CD14-positive monocyte (primary cell): ENCODE results near the gene ALDH1L2. TPM values are rescaled to one million over a fixed set of nuclear protein-coding genes. Genes with fewer than 3 reads are reported as not detected.

Experiments used
- DNase-seq, 3 donors: peaks; one replicate each; pipeline ENCODE4 v3.0.0-alpha.2; 2011 to 2022
- H2AFZ ChIP-seq: 2 replicates; pipeline ENCODE4 v1.6.0; 2012; ENCODE audit warnings: mild to moderate bottlenecking, low read depth, low read length, inconsistent platforms; ENCODE audit not compliant: insufficient read depth, poor library complexity, severe bottlenecking
- H3K27ac ChIP-seq, 2 donors: 1 replicate in 1 of 2; 2 replicates in 1 of 2; pipeline ENCODE4 v1.5.1; 2012 to 2013; ENCODE audit warnings: low read length in 2 of 2, control low read depth in 1 of 2, inconsistent platforms in 1 of 2, low read depth in 1 of 2, mild to moderate bottlenecking in 1 of 2
- H3K27me3 ChIP-seq, 2 donors: one replicate each; pipeline versions ENCODE4 v1.6.0 to v1.6.1; 2011 to 2013; ENCODE audit warnings: low read length in 2 of 2; ENCODE audit not compliant: control insufficient read depth in 2 of 2, insufficient read depth in 2 of 2
- H3K36me3 ChIP-seq, 2 donors: replicated peaks in 1 of 2; 1 replicate in 1 of 2; 2 replicates in 1 of 2; pipeline versions ENCODE4 v1.5.1 to v1.6.1; 2012 to 2013; ENCODE audit warnings: low read length in 2 of 2, control low read depth in 1 of 2, inconsistent platforms in 1 of 2, mild to moderate bottlenecking in 1 of 2; ENCODE audit not compliant: insufficient read depth in 2 of 2, control insufficient read depth in 1 of 2
- H3K4me1 ChIP-seq, 2 donors: 1 replicate in 1 of 2; 2 replicates in 1 of 2; pipeline versions ENCODE4 v1.5.1 to v1.6.1; 2012 to 2013; ENCODE audit warnings: low read length in 2 of 2, control low read depth in 1 of 2, inconsistent platforms in 1 of 2, mild to moderate bottlenecking in 1 of 2, moderate library complexity in 1 of 2; ENCODE audit not compliant: insufficient read depth in 2 of 2, control insufficient read depth in 1 of 2
- H3K4me2 ChIP-seq: replicated peaks from 2 replicates; pipeline ENCODE3; 2012; ENCODE audit warnings: low read length, moderate library complexity, mild to moderate bottlenecking; ENCODE audit not compliant: poor library complexity, severe bottlenecking; ENCODE audit errors: extremely low read depth
- H3K4me3 ChIP-seq, 3 experiments: fragments of 200-600 bp in 1 of 3; sonication (generic) in 1 of 3; replicated peaks in 1 of 3; 1 replicate in 2 of 3; 2 replicates in 1 of 3; pipeline ENCODE4 v1.5.1; 2011 to 2013; ENCODE audit warnings: low read length in 3 of 3, mild to moderate bottlenecking in 3 of 3, control low read depth in 2 of 3, low read depth in 2 of 3, inconsistent platforms in 1 of 3, moderate library complexity in 1 of 3
- H3K79me2 ChIP-seq: 2 replicates; pipeline ENCODE4 v1.6.0; 2012; ENCODE audit warnings: mild to moderate bottlenecking, control low read depth, inconsistent platforms, low read length, moderate library complexity; ENCODE audit not compliant: insufficient read depth
- H3K9ac ChIP-seq: 2 replicates; pipeline ENCODE4 v1.6.0; 2017; ENCODE audit warnings: low read length, mild to moderate bottlenecking; ENCODE audit not compliant: insufficient read depth, poor library complexity, severe bottlenecking
- H3K9me3 ChIP-seq, 2 donors: replicated peaks in 1 of 2; 1 replicate in 1 of 2; 2 replicates in 1 of 2; pipeline versions ENCODE4 v1.5.1 to v1.6.1; 2012 to 2013; ENCODE audit warnings: low read length in 2 of 2, control low read depth in 1 of 2; ENCODE audit not compliant: control insufficient read depth in 1 of 2, insufficient read depth in 1 of 2
- H4K20me1 ChIP-seq: 2 replicates; pipeline ENCODE4 v1.6.0; 2012; ENCODE audit warnings: mild to moderate bottlenecking, low read length, control low read depth, moderate library complexity; ENCODE audit not compliant: insufficient read depth
- H3K27ac Mint-ChIP-seq, 7 donors: one replicate each; pipeline ENCODE4 v1.8.0; 2020; ENCODE audit warnings: mild to moderate bottlenecking in 7 of 7, mixed read lengths in 7 of 7, moderate library complexity in 6 of 7, inconsistent platforms in 2 of 7
- H3K27me3 Mint-ChIP-seq, 3 donors: one replicate each; pipeline ENCODE4 v1.8.0; 2021 to 2022; ENCODE audit warnings: low read depth in 3 of 3, mild to moderate bottlenecking in 3 of 3, mixed read lengths in 3 of 3, moderate library complexity in 3 of 3, inconsistent platforms in 1 of 3
- H3K36me3 Mint-ChIP-seq, 2 donors: one replicate each; pipeline ENCODE4 v1.8.0; 2020; ENCODE audit warnings: mixed read lengths in 2 of 2, inconsistent platforms in 1 of 2, mild to moderate bottlenecking in 1 of 2
- H3K4me1 Mint-ChIP-seq: one replicate; pipeline ENCODE4 v1.8.0; 2020; ENCODE audit warnings: mild to moderate bottlenecking, mixed read lengths
- H3K4me3 Mint-ChIP-seq, 2 donors: one replicate each; pipeline ENCODE4 v1.8.0; 2020; ENCODE audit warnings: mild to moderate bottlenecking in 2 of 2, mixed read lengths in 2 of 2, moderate library complexity in 1 of 2
- H3K9me3 Mint-ChIP-seq, 7 donors: one replicate each; pipeline ENCODE4 v1.8.0; 2020 to 2022; ENCODE audit warnings: mixed read lengths in 7 of 7, mild to moderate bottlenecking in 6 of 7, moderate library complexity in 6 of 7, inconsistent platforms in 2 of 7
- WGBS: methylation state at CpG from one replicate; pipeline ENCODE4 v1.1.5; 2013; ENCODE audit warnings: missing lambda C conversion rate; ENCODE audit not compliant: insufficient coverage; 5-methylcytosine and 5-hydroxymethylcytosine counted together
- intact Hi-C, 2 donors: fragments of 100-400 bp; cut with micrococcal nuclease; formaldehyde crosslinking; loops; one replicate each; pipeline versions ENCODE4 v1.15.0 to v1.15.1; 2023
- polyA plus RNA-seq, 3 donors: library from polyadenylated mRNA; depleted of rRNA in 1 of 3; unstranded in 2 of 3; stranded (reverse) in 1 of 3; fragments of 300-500 nt in 2 of 3; fragments of >200 nt in 1 of 3; fragmentation: Illumina TruSeq in 2 of 3; gene quantifications; 1 replicate in 2 of 3; 2 replicates in 1 of 3; pipeline ENCODE4 v1.2.3, GENCODE V29; 2012 to 2021
- TF ChIP-seq, protein P1 (sequence below): fragments of 200-600 bp; IDR thresholded peaks from one replicate; pipeline ENCODE4 v1.8.0; 2022; ENCODE audit warnings: antibody characterized with exemption, mild to moderate bottlenecking

The ALDH1L2 gene
- polyA plus RNA-seq, 3 donors: 0.03 to 0.20 TPM; not detected in 1

GRCh38 chr12:105077435-105077834 is 6.8 kb downstream of the ALDH1L2 start:
- Histone ChIP-seq H3K36me3 (no peaks in the 10 kb centered on the region), H3K9me3 (no peaks in the 10 kb centered on the region), H4K20me1 (no peaks in the 10 kb centered on the region), H3K9ac (no peak overlapping the region), H3K4me3 (no peak overlapping the region), H3K27ac (no peak overlapping the region), H3K4me1 (no peaks in the 10 kb centered on the region), H2AFZ (no peak overlapping the region), H3K79me2 (no peaks in the 10 kb centered on the region), H3K4me2 (no peak overlapping the region), H3K27me3 (no peaks in the 10 kb centered on the region)
- H3K9me3 Mint-ChIP-seq: no peaks in the 10 kb centered on the region
- H3K27ac Mint-ChIP-seq: no peak overlapping the region
- no peak overlapping the region for H3K4me3 Mint-ChIP-seq
- intact Hi-C loops: no loop called here
- no peaks in the 10 kb centered on the region for H3K36me3 Mint-ChIP-seq
- no peaks in the 10 kb centered on the region for H3K4me1 Mint-ChIP-seq
- H3K27me3 Mint-ChIP-seq: peaks cover 0 to 3% (median 2%) of the 10 kb centered on the region in 3 donors
- TF ChIP-seq, protein P1, sequence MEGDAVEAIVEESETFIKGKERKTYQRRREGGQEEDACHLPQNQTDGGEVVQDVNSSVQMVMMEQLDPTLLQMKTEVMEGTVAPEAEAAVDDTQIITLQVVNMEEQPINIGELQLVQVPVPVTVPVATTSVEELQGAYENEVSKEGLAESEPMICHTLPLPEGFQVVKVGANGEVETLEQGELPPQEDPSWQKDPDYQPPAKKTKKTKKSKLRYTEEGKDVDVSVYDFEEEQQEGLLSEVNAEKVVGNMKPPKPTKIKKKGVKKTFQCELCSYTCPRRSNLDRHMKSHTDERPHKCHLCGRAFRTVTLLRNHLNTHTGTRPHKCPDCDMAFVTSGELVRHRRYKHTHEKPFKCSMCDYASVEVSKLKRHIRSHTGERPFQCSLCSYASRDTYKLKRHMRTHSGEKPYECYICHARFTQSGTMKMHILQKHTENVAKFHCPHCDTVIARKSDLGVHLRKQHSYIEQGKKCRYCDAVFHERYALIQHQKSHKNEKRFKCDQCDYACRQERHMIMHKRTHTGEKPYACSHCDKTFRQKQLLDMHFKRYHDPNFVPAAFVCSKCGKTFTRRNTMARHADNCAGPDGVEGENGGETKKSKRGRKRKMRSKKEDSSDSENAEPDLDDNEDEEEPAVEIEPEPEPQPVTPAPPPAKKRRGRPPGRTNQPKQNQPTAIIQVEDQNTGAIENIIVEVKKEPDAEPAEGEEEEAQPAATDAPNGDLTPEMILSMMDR: no peak
- WGBS: 89% methylated on average over 7 of the region's 7 CpGs
- no peak for DNase-seq

DNA sequence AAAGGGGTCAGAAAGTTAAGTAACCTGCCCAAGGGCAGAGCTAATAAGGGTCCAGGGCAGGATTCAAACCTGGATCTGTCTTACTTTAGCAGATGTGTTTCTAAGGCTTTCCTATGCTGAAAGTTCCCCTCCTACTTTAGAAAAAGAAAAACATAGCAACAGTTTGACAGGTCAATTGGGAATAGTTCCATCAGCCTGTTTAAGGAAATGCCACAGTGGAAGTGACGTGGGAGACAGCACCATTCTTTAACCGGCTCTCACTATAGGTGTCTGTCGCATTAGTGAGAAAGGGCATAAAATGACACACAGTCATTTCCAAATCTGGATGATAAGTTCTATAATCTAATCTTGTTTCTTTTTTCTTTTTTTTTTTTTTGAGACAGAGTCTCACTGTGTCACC is 7.3 kb downstream of the ALDH1L2 start:
- H3K4me2 ChIP-seq: no peak overlapping the region
- no peaks in the 10 kb centered on the region for H3K9me3 Mint-ChIP-seq

More for the DNA sequence above, 7.3 kb downstream of the ALDH1L2 start:
- H3K27ac Mint-ChIP-seq: no peak overlapping the region
- Histone ChIP-seq H3K27me3 (no peaks in the 10 kb centered on the region), H3K79me2 (no peaks in the 10 kb centered on the region), H3K27ac (no peak overlapping the region), H3K9ac (no peak overlapping the region), H3K4me3 (no peak overlapping the region), H4K20me1 (no peaks in the 10 kb centered on the region), H3K36me3 (no peaks in the 10 kb centered on the region), H3K4me1 (no peaks in the 10 kb centered on the region), H3K9me3 (no peaks in the 10 kb centered on the region), H2AFZ (no peak overlapping the region)
- H3K36me3 Mint-ChIP-seq: no peaks in the 10 kb centered on the region
- no peaks in the 10 kb centered on the region for H3K4me1 Mint-ChIP-seq
- peaks cover 0 to 3% (median 2%) of the 10 kb centered on the region in 3 donors for H3K27me3 Mint-ChIP-seq
- WGBS: no CpG with 5 or more reads among the region's 3 CpGs
- intact Hi-C loops: no loop called here
- no peak overlapping the region for H3K4me3 Mint-ChIP-seq
- DNase-seq: no peak
- TF ChIP-seq, protein P1: no peak
